Measurements from ENCODE around the gene HSPBP1.

- TF ChIP-seq CTCF (IDR thresholded peaks at IDR 0.05) = no peak
- no peak for TF ChIP-seq EZH2phosphoT487 (IDR thresholded peaks at IDR 0.05)
Measured at GRCh38 chr19:55287361-55288079, 7.6 kb upstream of the HSPBP1 start.

Data from neural progenitor cell (in vitro differentiated cells).